ENCODE results near the gene BICRAL.

DNA sequence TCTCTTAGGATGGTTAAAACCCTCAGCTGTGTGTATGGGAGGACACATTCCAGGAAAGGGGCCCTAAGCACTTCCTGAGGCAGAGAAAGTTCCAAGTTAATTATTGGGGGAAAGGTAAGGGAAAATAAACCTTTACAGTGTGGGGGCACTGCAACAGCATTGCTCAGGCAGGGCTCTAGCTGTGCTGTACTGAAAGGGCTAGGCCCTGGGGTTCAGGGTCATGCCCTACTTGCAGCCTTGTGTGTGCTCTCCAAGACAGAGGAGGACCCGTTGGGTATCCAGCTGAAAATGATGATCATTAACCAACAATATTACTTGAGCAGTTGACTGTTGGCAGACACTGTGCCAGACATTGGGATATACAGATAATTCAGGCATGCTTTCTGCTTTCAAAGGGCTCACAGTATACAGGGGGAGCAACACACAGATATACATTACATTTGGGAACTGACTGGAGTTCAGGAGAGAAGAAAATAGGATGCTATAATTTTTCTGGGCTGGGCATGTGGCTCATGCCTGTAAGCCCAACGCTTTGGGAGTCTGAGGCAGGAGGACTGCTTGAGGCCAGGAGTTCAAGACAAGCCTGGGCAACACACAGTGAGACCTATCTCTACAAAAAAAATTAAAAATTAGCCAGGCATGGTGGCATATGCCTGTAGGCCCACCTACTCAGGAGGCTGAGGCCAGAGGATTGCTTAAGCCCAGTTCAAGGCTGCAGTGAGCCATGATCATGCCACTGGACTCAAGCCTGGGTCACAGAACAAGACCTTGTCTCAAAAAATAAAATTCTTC is 88.5 kb downstream of the BICRAL start:
- TF ChIP-seq, protein P1, sequence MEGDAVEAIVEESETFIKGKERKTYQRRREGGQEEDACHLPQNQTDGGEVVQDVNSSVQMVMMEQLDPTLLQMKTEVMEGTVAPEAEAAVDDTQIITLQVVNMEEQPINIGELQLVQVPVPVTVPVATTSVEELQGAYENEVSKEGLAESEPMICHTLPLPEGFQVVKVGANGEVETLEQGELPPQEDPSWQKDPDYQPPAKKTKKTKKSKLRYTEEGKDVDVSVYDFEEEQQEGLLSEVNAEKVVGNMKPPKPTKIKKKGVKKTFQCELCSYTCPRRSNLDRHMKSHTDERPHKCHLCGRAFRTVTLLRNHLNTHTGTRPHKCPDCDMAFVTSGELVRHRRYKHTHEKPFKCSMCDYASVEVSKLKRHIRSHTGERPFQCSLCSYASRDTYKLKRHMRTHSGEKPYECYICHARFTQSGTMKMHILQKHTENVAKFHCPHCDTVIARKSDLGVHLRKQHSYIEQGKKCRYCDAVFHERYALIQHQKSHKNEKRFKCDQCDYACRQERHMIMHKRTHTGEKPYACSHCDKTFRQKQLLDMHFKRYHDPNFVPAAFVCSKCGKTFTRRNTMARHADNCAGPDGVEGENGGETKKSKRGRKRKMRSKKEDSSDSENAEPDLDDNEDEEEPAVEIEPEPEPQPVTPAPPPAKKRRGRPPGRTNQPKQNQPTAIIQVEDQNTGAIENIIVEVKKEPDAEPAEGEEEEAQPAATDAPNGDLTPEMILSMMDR (IDR thresholded peaks at IDR 0.05), result no peak
- no peak for TF ChIP-seq CHD2 (IDR thresholded peaks at IDR 0.05; ENCODE audit: low read length, partially characterized antibody)
- no peak for TF ChIP-seq RFX5 (IDR thresholded peaks at IDR 0.05; ENCODE audit: low read length)
- no peak for TF ChIP-seq SIN3A (IDR thresholded peaks at IDR 0.05; ENCODE audit: borderline replicate concordance, low read depth, low read length)
- no peak for TF ChIP-seq REST (IDR thresholded peaks at IDR 0.05; ENCODE audit: low read depth, low read length)
- TF ChIP-seq TAF1 (IDR thresholded peaks at IDR 0.05; ENCODE audit: borderline replicate concordance, low read depth, low read length), result no peak
- TF ChIP-seq, protein P2, sequence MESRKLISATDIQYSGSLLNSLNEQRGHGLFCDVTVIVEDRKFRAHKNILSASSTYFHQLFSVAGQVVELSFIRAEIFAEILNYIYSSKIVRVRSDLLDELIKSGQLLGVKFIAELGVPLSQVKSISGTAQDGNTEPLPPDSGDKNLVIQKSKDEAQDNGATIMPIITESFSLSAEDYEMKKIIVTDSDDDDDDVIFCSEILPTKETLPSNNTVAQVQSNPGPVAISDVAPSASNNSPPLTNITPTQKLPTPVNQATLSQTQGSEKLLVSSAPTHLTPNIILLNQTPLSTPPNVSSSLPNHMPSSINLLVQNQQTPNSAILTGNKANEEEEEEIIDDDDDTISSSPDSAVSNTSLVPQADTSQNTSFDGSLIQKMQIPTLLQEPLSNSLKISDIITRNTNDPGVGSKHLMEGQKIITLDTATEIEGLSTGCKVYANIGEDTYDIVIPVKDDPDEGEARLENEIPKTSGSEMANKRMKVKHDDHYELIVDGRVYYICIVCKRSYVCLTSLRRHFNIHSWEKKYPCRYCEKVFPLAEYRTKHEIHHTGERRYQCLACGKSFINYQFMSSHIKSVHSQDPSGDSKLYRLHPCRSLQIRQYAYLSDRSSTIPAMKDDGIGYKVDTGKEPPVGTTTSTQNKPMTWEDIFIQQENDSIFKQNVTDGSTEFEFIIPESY (IDR thresholded peaks at IDR 0.05; ENCODE audit: borderline replicate concordance, low read depth), result no peak
- TF ChIP-seq EZH2phosphoT487 (IDR thresholded peaks at IDR 0.05; ENCODE audit: borderline replicate concordance, low read depth), result no peak
- no peak for TF ChIP-seq RXRA (IDR thresholded peaks at IDR 0.05; ENCODE audit: borderline replicate concordance, low read depth)
- no peak for TF ChIP-seq POLR2AphosphoS5 (IDR thresholded peaks at IDR 0.05; ENCODE audit: low read depth, low read length)
- no peak for TF ChIP-seq NFIC (IDR thresholded peaks at IDR 0.05; ENCODE audit: borderline replicate concordance)
